NCI-H1417 treated with DMSO at 0.1 percent for 48 hours (cell line): ENCODE results near the gene BSX.

ENCODE experiments used
- DNase-seq: peaks from one replicate; lab custom pipeline; 2025; lab: John Stamatoyannopoulos, UW

BSX gene

GRCh38 chr11:122954455-122954854 lies 27.2 kb downstream of the BSX start:
- no peak for DNase-seq

GRCh38 chr11:122951211-122951610 lies 30.4 kb downstream of the BSX start:
- DNase-seq, result no peak

GRCh38 chr11:122938557-122938956 lies 43.1 kb downstream of the BSX start:
- no peak for DNase-seq

- no peak for DNase-seq
These were observed 43.7 kb downstream of the BSX start for GRCh38 chr11:122937983-122938382.

GRCh38 chr11:122933416-122933815 lies 48.2 kb downstream of the BSX start:
- DNase-seq, result no peak

- DNase-seq, result no peak
These were observed 50.1 kb downstream of the BSX start for GRCh38 chr11:122931510-122931909.
